ENCODE measurements around the gene PADI1. TPM values are rescaled to one million over a fixed set of nuclear protein-coding genes. Genes with fewer than 3 reads are reported as not detected.

PADI1 gene
- total RNA-seq, 4 donors from 2014 or later, result not detected

- TF ChIP-seq CTCF (IDR thresholded peaks at IDR 0.05; ENCODE audit: low read depth), result no peak
Observed at GRCh38 chr1:17170571-17170970, 34.4 kb upstream of the PADI1 start.

GRCh38 chr1:17173217-17173616 lies 31.7 kb upstream of the PADI1 start:
- TF ChIP-seq CTCF (IDR thresholded peaks at IDR 0.05; ENCODE audit: low read depth), result no peak

- TF ChIP-seq CTCF (IDR thresholded peaks at IDR 0.05; ENCODE audit: low read depth), result no peak
Observed at GRCh38 chr1:17176306-17177061, 28.4 kb upstream of the PADI1 start.

GRCh38 chr1:17177651-17178050 lies 27.3 kb upstream of the PADI1 start:
- TF ChIP-seq CTCF (IDR thresholded peaks at IDR 0.05; ENCODE audit: low read depth), result no peak

- no peak for TF ChIP-seq CTCF (IDR thresholded peaks at IDR 0.05; ENCODE audit: low read depth)
Observed at GRCh38 chr1:17181781-17182464, 23.0 kb upstream of the PADI1 start.

GRCh38 chr1:17183388-17184160 lies 21.4 kb upstream of the PADI1 start:
- no peak for TF ChIP-seq CTCF (IDR thresholded peaks at IDR 0.05; ENCODE audit: low read depth)

- TF ChIP-seq CTCF (IDR thresholded peaks at IDR 0.05; ENCODE audit: low read depth), result no peak
Observed at GRCh38 chr1:17184161-17184665, 20.7 kb upstream of the PADI1 start.
